KMS-11 (cell line): ENCODE data around the gene EVX1.

Source experiments
- H2AFZ ChIP-seq: fragments of 200-600 bp; sonication (generic); 2 replicates; pipeline ENCODE4 v1.6.1; 2016; ENCODE audit warnings: antibody characterized with exemption, mixed run types, low read depth
- H3K27ac ChIP-seq: fragments of 200-600 bp; sonication (generic); 2 replicates; pipeline ENCODE4 v1.6.1; 2016; ENCODE audit warnings: mild to moderate bottlenecking, mixed run types
- H3K27me3 ChIP-seq: fragments of 200-600 bp; sonication (generic); 2 replicates; pipeline ENCODE4 v1.6.1; 2017; ENCODE audit warnings: mild to moderate bottlenecking, low read depth, mixed run types, moderate library complexity; ENCODE audit not compliant: insufficient read depth
- H3K36me3 ChIP-seq: fragments of 200-600 bp; sonication (generic); 2 replicates; pipeline ENCODE4 v1.6.1; 2017; ENCODE audit warnings: mild to moderate bottlenecking, mixed run types; ENCODE audit not compliant: insufficient read depth
- H3K4me1 ChIP-seq: fragments of 200-600 bp; sonication (generic); 2 replicates; pipeline ENCODE4 v1.6.1; 2016; ENCODE audit warnings: mild to moderate bottlenecking, low read depth, mixed run types; ENCODE audit not compliant: poor library complexity, severe bottlenecking
- H3K4me2 ChIP-seq: fragments of 200-600 bp; sonication (generic); 2 replicates; pipeline ENCODE4 v1.7.0; 2016; ENCODE audit warnings: mild to moderate bottlenecking, mixed run types
- H3K4me3 ChIP-seq: fragments of 200-600 bp; sonication (generic); IDR thresholded peaks from 2 replicates; pipeline ENCODE4 v1.6.1; 2017; ENCODE audit warnings: low read depth, low read length, mixed read lengths; ENCODE audit not compliant: insufficient read depth
- H3K79me2 ChIP-seq: fragments of 200-600 bp; sonication (generic); 2 replicates; pipeline ENCODE4 v1.6.1; 2016; ENCODE audit warnings: low read depth, mixed run types; ENCODE audit not compliant: insufficient read depth
- H3K9ac ChIP-seq: fragments of 200-600 bp; sonication (generic); 2 replicates; pipeline ENCODE4 v1.6.1; 2016; ENCODE audit warnings: mild to moderate bottlenecking, mixed run types
- H4K20me1 ChIP-seq: fragments of 200-600 bp; sonication (generic); 2 replicates; pipeline ENCODE4 v1.6.1; 2016; ENCODE audit warnings: mild to moderate bottlenecking, mixed run types; ENCODE audit not compliant: insufficient read depth
- TF ChIP-seq, protein P1 (sequence below): fragments of 200-600 bp; sonication (generic); conservative IDR thresholded peaks from 2 replicates; pipeline ENCODE4 v1.6.1; 2017; ENCODE audit warnings: low read depth, mild to moderate bottlenecking, antibody characterized with exemption, low read length, moderate library complexity, mixed read lengths

Gene EVX1

DNA sequence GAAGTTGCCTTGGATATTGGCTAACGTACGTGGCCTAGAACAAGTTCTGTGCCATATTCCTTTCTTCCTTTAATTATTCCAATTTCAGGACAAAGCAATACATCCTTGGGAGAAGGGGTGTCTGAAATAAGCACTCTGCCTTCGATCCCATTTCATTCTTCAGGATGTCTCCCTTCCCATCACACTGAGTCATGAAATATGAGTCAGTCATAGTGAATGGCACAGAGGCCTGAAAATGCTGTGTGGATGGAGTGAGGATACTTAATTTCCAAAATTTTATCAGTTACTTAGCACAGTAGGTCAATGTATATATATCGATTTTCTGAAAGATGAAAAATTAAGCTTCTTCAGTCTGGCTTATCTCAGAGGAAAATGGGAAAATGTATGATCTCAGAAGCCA, 19.5 kb downstream of the EVX1 start:
- Histone ChIP-seq H2AFZ (no peak overlapping the region), H3K9ac (no peak overlapping the region), H3K4me3 (no peak overlapping the region), H3K4me1 (no peaks in the 10 kb centered on the region), H3K79me2 (no peaks in the 10 kb centered on the region), H3K27me3 (no peaks in the 10 kb centered on the region), H3K36me3 (no peaks in the 10 kb centered on the region), H3K4me2 (no peak overlapping the region), H4K20me1 (no peaks in the 10 kb centered on the region), H3K27ac (no peak overlapping the region)
- TF ChIP-seq, protein P1, sequence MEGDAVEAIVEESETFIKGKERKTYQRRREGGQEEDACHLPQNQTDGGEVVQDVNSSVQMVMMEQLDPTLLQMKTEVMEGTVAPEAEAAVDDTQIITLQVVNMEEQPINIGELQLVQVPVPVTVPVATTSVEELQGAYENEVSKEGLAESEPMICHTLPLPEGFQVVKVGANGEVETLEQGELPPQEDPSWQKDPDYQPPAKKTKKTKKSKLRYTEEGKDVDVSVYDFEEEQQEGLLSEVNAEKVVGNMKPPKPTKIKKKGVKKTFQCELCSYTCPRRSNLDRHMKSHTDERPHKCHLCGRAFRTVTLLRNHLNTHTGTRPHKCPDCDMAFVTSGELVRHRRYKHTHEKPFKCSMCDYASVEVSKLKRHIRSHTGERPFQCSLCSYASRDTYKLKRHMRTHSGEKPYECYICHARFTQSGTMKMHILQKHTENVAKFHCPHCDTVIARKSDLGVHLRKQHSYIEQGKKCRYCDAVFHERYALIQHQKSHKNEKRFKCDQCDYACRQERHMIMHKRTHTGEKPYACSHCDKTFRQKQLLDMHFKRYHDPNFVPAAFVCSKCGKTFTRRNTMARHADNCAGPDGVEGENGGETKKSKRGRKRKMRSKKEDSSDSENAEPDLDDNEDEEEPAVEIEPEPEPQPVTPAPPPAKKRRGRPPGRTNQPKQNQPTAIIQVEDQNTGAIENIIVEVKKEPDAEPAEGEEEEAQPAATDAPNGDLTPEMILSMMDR = no peak

- no peak overlapping the region for H3K9ac ChIP-seq
- no peak overlapping the region for H3K4me3 ChIP-seq
- H4K20me1 ChIP-seq = no peaks in the 10 kb centered on the region
- H3K4me1 ChIP-seq = no peaks in the 10 kb centered on the region
- H3K27me3 ChIP-seq = no peaks in the 10 kb centered on the region
- no peak overlapping the region for H3K27ac ChIP-seq
- H3K36me3 ChIP-seq = no peaks in the 10 kb centered on the region
- TF ChIP-seq, protein P1 = no peak
- H2AFZ ChIP-seq = no peak overlapping the region
- no peak overlapping the region for H3K4me2 ChIP-seq
- H3K79me2 ChIP-seq = no peaks in the 10 kb centered on the region
These were observed 21.2 kb downstream of the EVX1 start for GRCh38 chr7:27263781-27264180.

DNA sequence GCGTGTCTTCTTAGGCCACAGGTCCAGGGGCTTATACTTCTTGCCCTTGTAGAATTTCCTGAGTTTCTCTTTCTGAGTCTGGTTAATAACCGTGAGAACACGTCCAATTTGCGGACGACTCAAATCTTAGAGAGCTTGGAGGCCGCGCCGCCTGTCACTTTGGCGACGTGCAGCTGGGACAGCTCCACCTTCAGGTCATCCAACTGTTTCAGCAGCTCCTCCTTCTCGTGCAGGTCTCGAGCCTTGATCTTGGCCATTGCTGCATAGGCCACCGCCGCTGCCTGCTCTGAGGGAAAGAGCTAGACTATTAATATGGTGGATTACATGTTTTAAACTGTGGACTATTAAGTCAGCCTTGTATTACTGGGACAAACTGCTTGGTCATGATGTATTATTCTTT, 26.9 kb downstream of the EVX1 start:
- Histone ChIP-seq H3K4me2 (no peak overlapping the region), H3K27ac (no peak overlapping the region), H2AFZ (no peak overlapping the region), H3K4me1 (no peaks in the 10 kb centered on the region), H3K36me3 (no peaks in the 10 kb centered on the region), H3K27me3 (no peaks in the 10 kb centered on the region), H3K79me2 (no peaks in the 10 kb centered on the region), H3K4me3 (no peak overlapping the region), H3K9ac (no peak overlapping the region), H4K20me1 (no peaks in the 10 kb centered on the region)
- TF ChIP-seq, protein P1 = no peak

GRCh38 chr7:27271384-27271783, 28.8 kb downstream of the EVX1 start:
- Histone ChIP-seq H4K20me1 (no peaks in the 10 kb centered on the region), H3K4me2 (no peak overlapping the region), H3K27me3 (no peaks in the 10 kb centered on the region), H3K36me3 (no peaks in the 10 kb centered on the region), H2AFZ (no peak overlapping the region), H3K9ac (no peak overlapping the region), H3K27ac (no peak overlapping the region), H3K79me2 (no peaks in the 10 kb centered on the region), H3K4me3 (no peak overlapping the region), H3K4me1 (no peaks in the 10 kb centered on the region)
- TF ChIP-seq, protein P1 = no peak

DNA sequence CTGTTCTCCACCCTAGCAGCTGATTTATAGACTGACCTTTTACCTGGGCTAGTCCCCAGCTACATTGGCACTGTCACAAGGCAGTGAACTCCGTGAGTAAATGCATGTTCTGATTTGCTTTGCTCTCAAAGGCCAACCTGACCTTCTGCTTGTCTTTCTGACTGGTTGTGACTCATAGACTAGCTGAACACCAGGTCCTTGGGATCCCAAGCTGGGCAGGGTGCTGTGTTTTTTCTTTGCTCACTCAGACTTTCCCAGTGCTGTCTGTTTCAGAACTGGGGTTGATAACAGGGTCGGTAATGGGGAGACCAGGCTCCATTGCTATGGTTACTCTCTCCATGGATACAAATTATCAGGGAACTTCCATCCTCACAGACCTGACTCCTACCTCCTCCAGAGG, 35.0 kb downstream of the EVX1 start:
- TF ChIP-seq, protein P1 = no peak
- H3K9ac ChIP-seq = no peak overlapping the region
- no peak overlapping the region for H3K27ac ChIP-seq
- no peaks in the 10 kb centered on the region for H3K36me3 ChIP-seq
- no peak overlapping the region for H3K4me3 ChIP-seq
- no peak overlapping the region for H2AFZ ChIP-seq
- H3K4me2 ChIP-seq = no peak overlapping the region
- no peaks in the 10 kb centered on the region for H3K79me2 ChIP-seq
- H3K27me3 ChIP-seq = no peaks in the 10 kb centered on the region
- H3K4me1 ChIP-seq = no peaks in the 10 kb centered on the region
- H4K20me1 ChIP-seq = no peaks in the 10 kb centered on the region
